ENCODE data around the gene ARHGAP24.

ARHGAP24 gene

DNA sequence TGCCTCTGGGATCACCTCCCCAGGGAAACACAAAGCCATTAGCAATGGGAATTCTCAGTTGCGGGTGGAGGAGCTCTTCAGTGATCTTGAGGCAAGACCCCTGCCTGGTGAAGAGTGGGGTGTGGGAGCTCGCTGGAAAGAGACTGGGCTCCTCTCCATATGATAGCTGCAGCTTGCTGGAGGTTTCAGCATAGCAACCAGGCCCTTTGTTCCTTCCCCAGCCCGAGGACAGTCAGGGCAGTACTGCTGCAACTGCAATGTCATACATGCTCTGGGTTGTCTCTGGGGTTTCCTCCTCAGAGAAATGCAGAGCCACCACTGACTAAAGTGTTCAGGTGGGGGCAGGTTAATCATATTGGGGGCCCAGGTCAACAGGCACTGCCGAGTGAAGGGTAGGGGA lies 81.3 kb downstream of the ARHGAP24 start:
- Histone ChIP-seq H3K36me3 (ENCODE audit: control insufficient read depth in 1 of 2, insufficient read depth in 2 of 2, low read length in 2 of 2) (no peaks in the 10 kb centered on the region), H3K27me3 (ENCODE audit: low read depth, low read length) (no peaks in the 10 kb centered on the region), H3K27ac (ENCODE audit: low read length) (no peak overlapping the region), H3K4me1 (ENCODE audit: control insufficient read depth in 1 of 2, insufficient read depth in 2 of 2, low read length in 2 of 2) (no peaks in the 10 kb centered on the region), H3K4me3 (ENCODE audit: low read depth in 1 of 2, low read length in 2 of 2) (no peak overlapping the region), H3K9me3 (ENCODE audit: control insufficient read depth in 1 of 2, low read length in 2 of 2) (peaks cover 0 to 8% of the 10 kb centered on the region in 2 donors)

DNA sequence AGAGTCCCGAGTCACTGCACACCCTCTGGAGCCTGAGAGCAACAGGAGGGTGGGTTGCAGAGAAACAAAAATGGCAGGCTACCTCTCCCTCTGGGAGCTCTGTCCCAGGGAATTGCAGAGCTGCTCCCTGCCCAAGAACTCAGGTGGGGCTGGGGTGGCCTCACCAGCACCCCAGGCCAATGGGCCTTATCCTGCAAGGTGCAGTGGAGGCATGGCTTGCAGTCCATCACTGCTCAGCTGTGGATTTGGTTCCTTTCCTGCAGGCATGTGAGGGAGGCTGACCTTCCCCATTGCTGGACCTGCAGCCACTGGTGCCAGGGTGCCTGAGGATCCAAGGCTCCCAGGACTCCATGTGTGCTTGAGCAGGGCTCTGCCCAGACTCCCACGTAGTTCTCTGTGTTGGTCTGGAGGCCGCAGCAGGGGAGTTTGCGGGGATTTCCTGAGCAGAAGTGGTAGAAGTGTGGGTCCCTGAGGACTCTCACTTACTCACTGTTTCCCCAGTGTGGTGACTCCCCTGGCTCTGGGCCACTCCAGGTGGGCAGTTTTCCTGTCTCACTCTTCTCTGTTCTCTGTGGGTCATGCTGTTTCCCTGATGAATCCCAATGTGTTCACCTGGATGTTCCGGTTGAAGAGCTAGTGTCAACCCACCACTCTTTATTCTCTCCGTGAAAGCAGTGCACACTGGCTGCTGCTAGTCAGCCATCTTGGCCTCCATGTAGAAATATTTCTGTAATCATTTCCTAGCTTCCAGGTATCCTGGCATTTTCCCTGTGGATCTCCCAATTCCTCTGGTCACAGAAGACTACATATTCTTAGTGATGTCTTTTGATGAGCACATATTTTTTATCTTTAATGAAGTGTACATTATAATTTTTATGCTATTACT lies 82.3 kb downstream of the ARHGAP24 start:
- no peak overlapping the region for H3K27ac ChIP-seq (ENCODE audit: low read length)
- no peaks in the 10 kb centered on the region for H3K4me1 ChIP-seq (ENCODE audit: control insufficient read depth in 1 of 2, insufficient read depth in 2 of 2, low read length in 2 of 2)
- H3K27me3 ChIP-seq (ENCODE audit: low read depth, low read length), result no peaks in the 10 kb centered on the region
- no peaks in the 10 kb centered on the region for H3K36me3 ChIP-seq (ENCODE audit: control insufficient read depth in 1 of 2, insufficient read depth in 2 of 2, low read length in 2 of 2)
- peaks cover 0 to 5% of the 10 kb centered on the region in 2 donors for H3K9me3 ChIP-seq (ENCODE audit: control insufficient read depth in 1 of 2, low read length in 2 of 2)
- no peak overlapping the region for H3K4me3 ChIP-seq (ENCODE audit: low read depth in 1 of 2, low read length in 2 of 2)

DNA sequence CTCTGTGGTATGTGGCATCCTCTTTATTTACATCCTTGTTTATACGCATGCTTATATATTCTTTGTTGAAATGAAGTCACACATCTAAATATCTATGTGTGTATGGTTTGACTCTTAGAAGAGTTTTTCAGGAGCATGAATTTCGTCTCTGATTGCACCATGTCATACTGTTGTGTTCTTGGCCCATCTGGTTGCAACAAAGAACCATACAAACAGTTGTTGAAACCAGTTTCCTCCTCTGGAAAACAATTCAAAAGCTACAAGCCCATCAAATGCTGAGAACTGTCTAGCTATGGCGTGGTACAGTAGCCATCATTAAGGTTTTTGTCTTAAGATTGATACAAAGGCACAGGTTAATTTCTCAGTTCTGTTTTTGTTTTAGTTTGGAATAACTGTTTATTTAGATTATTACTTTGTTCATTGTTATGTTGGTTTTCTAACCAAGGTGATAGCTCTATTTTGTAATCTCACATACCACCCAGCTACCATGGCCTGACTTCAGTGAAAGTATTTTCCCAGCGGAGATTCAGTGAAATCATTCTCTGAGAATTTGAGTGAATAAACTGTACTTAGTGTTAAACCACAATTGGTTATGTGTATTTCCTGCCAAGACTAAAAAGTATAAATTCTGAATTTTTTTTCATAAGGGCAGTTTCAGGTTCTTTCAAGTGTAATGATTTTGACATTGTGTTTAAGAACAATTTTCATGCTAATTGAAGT lies 91.0 kb downstream of the ARHGAP24 start:
- no peaks in the 10 kb centered on the region for H3K36me3 ChIP-seq (ENCODE audit: control insufficient read depth in 1 of 2, insufficient read depth in 2 of 2, low read length in 2 of 2)
- H3K9me3 ChIP-seq (ENCODE audit: control insufficient read depth in 1 of 2, low read length in 2 of 2), result peaks cover 0 to 9% of the 10 kb centered on the region in 2 donors
- H3K27me3 ChIP-seq (ENCODE audit: low read depth, low read length), result no peaks in the 10 kb centered on the region
- no peak overlapping the region for H3K27ac ChIP-seq (ENCODE audit: low read length)
- H3K4me1 ChIP-seq (ENCODE audit: control insufficient read depth in 1 of 2, insufficient read depth in 2 of 2, low read length in 2 of 2), result no peaks in the 10 kb centered on the region
- H3K4me3 ChIP-seq (ENCODE audit: low read depth in 1 of 2, low read length in 2 of 2), result no peak overlapping the region

DNA sequence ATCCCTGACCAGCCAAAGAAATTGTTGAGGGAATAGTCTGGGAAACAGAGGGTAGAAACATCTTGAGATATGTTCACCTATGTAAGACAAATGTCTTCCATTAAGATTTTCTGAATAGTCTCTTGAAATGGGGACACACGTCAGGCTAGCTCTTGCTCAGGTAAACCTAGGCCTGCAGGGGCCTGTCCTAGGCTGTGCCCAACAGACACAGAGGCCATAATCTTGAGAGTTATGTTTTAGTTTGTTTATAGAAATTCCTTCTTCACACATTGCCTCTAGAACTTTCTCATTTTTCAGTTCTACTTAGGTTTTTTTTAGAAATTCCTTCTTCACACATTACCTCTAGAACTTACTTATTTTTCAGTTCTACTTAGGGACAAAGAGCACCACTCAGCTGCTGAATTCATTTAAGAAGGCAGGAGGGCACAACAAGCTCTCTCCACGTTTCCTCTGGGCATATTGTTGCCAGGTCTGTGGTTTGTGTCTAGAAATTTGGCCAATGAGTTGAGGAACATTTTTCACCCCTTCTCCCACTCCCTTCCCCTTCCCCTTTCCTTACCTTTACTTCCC lies 94.9 kb downstream of the ARHGAP24 start:
- Histone ChIP-seq H3K4me1 (ENCODE audit: control insufficient read depth in 1 of 2, insufficient read depth in 2 of 2, low read length in 2 of 2) (no peaks in the 10 kb centered on the region), H3K27ac (ENCODE audit: low read length) (no peak overlapping the region), H3K27me3 (ENCODE audit: low read depth, low read length) (no peaks in the 10 kb centered on the region), H3K36me3 (ENCODE audit: control insufficient read depth in 1 of 2, insufficient read depth in 2 of 2, low read length in 2 of 2) (no peaks in the 10 kb centered on the region), H3K9me3 (ENCODE audit: control insufficient read depth in 1 of 2, low read length in 2 of 2) (no peaks in the 10 kb centered on the region), H3K4me3 (ENCODE audit: low read depth in 1 of 2, low read length in 2 of 2) (no peak overlapping the region)

DNA sequence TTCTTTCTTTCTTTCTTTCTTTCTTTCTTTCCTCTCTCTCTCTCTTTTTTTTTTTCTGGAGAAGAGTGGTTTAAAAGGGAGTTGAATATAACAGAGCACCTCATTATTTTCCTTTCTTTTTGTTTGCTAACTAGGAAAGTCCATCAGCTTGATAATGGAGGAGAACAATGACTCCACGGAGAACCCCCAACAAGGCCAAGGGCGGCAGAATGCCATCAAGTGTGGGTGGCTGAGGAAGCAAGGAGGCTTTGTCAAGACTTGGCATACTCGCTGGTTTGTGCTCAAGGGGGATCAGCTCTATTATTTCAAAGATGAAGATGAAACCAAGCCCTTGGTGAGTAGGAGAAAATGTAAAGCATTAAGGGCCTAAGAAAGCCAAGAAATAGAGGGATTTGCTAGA lies 95.4 kb downstream of the ARHGAP24 start:
- no peaks in the 10 kb centered on the region for H3K27me3 ChIP-seq (ENCODE audit: low read depth, low read length)
- H3K9me3 ChIP-seq (ENCODE audit: control insufficient read depth in 1 of 2, low read length in 2 of 2), result no peaks in the 10 kb centered on the region
- no peak overlapping the region for H3K4me3 ChIP-seq (ENCODE audit: low read depth in 1 of 2, low read length in 2 of 2)
- H3K27ac ChIP-seq (ENCODE audit: low read length), result no peak overlapping the region
- H3K4me1 ChIP-seq (ENCODE audit: control insufficient read depth in 1 of 2, insufficient read depth in 2 of 2, low read length in 2 of 2), result no peaks in the 10 kb centered on the region
- no peaks in the 10 kb centered on the region for H3K36me3 ChIP-seq (ENCODE audit: control insufficient read depth in 1 of 2, insufficient read depth in 2 of 2, low read length in 2 of 2)

DNA sequence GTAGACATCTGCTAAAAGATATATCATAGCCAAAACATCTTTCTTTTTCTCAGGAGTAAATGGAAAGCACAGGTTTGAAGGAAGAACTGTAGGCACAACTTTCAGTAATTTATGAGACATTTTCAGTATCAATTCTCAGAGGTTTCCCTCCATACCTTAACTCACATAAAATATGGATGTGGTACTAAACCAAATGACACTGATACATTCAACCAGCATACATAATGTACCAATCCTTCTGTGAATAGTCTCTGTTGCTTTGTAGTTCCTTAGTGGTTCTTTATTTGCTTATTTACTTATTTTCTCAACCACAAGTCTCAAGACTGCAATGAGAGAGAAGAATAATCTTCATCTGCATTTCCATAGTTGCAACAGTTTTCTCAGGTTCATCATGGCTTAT lies 96.1 kb downstream of the ARHGAP24 start:
- no peaks in the 10 kb centered on the region for H3K27me3 ChIP-seq (ENCODE audit: low read depth, low read length)
- no peaks in the 10 kb centered on the region for H3K9me3 ChIP-seq (ENCODE audit: control insufficient read depth in 1 of 2, low read length in 2 of 2)
- no peak overlapping the region for H3K4me3 ChIP-seq (ENCODE audit: low read depth in 1 of 2, low read length in 2 of 2)
- no peaks in the 10 kb centered on the region for H3K4me1 ChIP-seq (ENCODE audit: control insufficient read depth in 1 of 2, insufficient read depth in 2 of 2, low read length in 2 of 2)
- no peak overlapping the region for H3K27ac ChIP-seq (ENCODE audit: low read length)
- H3K36me3 ChIP-seq (ENCODE audit: control insufficient read depth in 1 of 2, insufficient read depth in 2 of 2, low read length in 2 of 2), result no peaks in the 10 kb centered on the region

DNA sequence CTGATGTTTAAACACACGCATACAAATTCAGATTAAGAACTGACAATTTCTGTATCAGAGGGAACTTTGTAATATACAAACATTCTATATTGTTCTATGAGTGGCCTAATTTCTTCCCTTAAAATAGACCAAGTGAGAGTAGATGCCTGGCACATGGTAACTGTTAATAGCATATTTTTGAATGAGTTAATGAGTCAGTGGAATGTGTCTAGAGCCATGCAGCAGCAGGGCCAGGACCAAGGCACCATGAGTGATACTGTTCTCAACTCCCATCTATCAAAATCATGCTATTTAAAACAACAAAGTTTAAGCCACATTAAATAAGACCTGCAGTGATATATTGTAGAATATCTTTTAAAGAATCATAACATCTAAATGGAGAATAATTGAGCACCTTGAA lies 98.3 kb downstream of the ARHGAP24 start:
- Histone ChIP-seq H3K4me1 (ENCODE audit: control insufficient read depth in 1 of 2, insufficient read depth in 2 of 2, low read length in 2 of 2) (no peaks in the 10 kb centered on the region), H3K9me3 (ENCODE audit: control insufficient read depth in 1 of 2, low read length in 2 of 2) (no peaks in the 10 kb centered on the region), H3K36me3 (ENCODE audit: control insufficient read depth in 1 of 2, insufficient read depth in 2 of 2, low read length in 2 of 2) (no peaks in the 10 kb centered on the region), H3K27me3 (ENCODE audit: low read depth, low read length) (no peaks in the 10 kb centered on the region), H3K4me3 (ENCODE audit: low read depth in 1 of 2, low read length in 2 of 2) (no peak overlapping the region), H3K27ac (ENCODE audit: low read length) (no peak overlapping the region)

DNA sequence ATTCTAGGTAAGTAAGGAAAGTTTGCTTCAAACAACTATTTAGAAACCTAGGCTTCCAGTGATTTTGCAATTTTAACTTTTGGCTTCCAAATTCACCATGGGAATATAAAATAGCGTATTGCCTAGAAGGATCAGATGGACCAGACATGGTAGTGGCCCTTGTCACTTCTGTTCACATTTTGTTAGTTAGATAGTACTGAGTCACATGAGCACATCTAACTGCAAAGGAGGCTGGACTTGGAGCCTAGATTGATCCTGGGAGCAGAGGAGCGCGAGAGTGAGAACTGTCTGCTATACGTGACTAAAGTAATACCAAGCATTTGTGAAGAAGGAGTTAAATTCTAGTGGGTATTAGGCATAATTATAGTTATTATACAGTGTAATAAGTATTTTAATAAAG lies 102.4 kb downstream of the ARHGAP24 start:
- Histone ChIP-seq H3K4me1 (ENCODE audit: control insufficient read depth in 1 of 2, insufficient read depth in 2 of 2, low read length in 2 of 2) (no peaks in the 10 kb centered on the region), H3K4me3 (ENCODE audit: low read depth in 1 of 2, low read length in 2 of 2) (no peak overlapping the region), H3K36me3 (ENCODE audit: control insufficient read depth in 1 of 2, insufficient read depth in 2 of 2, low read length in 2 of 2) (no peaks in the 10 kb centered on the region), H3K27ac (ENCODE audit: low read length) (no peak overlapping the region), H3K27me3 (ENCODE audit: low read depth, low read length) (no peaks in the 10 kb centered on the region), H3K9me3 (ENCODE audit: control insufficient read depth in 1 of 2, low read length in 2 of 2) (no peaks in the 10 kb centered on the region)

DNA sequence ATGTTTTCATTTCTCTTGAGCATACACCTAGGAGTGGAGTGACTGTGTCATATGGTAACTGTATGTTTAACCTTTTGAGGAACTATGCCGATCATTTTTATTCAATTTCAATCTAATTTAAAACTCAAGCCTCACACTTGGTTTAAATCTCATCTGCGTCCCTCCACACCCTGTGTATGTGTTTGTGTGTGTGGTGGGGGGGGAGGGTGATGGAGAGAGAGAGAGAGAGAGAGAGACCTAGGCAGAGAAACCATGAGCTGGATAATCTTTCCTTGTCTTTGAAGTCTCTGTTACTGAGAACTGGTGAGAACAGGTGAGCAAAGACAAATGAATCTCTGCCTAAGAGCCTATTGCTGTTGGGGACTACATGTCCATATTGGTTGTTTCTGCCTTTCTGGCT lies 105.0 kb downstream of the ARHGAP24 start:
- Histone ChIP-seq H3K27ac (ENCODE audit: low read length) (no peak overlapping the region), H3K9me3 (ENCODE audit: control insufficient read depth in 1 of 2, low read length in 2 of 2) (no peaks in the 10 kb centered on the region), H3K36me3 (ENCODE audit: control insufficient read depth in 1 of 2, insufficient read depth in 2 of 2, low read length in 2 of 2) (no peaks in the 10 kb centered on the region), H3K4me3 (ENCODE audit: low read depth in 1 of 2, low read length in 2 of 2) (no peak overlapping the region), H3K27me3 (ENCODE audit: low read depth, low read length) (no peaks in the 10 kb centered on the region), H3K4me1 (ENCODE audit: control insufficient read depth in 1 of 2, insufficient read depth in 2 of 2, low read length in 2 of 2) (no peaks in the 10 kb centered on the region)

DNA sequence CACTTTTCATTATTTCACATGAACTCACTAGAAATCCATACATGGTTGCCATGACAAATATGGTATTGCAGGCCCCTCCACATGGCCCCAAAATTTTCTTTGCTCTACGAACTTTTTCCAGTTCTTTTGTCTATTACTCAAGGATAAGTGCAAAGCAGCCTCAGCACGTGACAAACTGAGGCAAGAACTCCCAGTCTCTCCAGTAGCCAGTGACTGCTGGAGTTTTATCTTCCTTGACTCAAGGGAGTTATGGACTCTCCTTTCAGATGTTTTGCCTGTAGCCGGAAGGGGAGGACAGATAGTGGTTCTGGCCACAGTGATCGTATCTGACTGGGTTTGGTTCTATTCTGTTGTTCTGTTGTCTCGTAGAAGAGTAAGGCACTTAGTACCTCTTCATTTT lies 105.5 kb downstream of the ARHGAP24 start:
- Histone ChIP-seq H3K27me3 (ENCODE audit: low read depth, low read length) (no peaks in the 10 kb centered on the region), H3K36me3 (ENCODE audit: control insufficient read depth in 1 of 2, insufficient read depth in 2 of 2, low read length in 2 of 2) (no peaks in the 10 kb centered on the region), H3K9me3 (ENCODE audit: control insufficient read depth in 1 of 2, low read length in 2 of 2) (no peaks in the 10 kb centered on the region), H3K4me1 (ENCODE audit: control insufficient read depth in 1 of 2, insufficient read depth in 2 of 2, low read length in 2 of 2) (no peaks in the 10 kb centered on the region), H3K4me3 (ENCODE audit: low read depth in 1 of 2, low read length in 2 of 2) (no peak overlapping the region), H3K27ac (ENCODE audit: low read length) (no peak overlapping the region)

DNA sequence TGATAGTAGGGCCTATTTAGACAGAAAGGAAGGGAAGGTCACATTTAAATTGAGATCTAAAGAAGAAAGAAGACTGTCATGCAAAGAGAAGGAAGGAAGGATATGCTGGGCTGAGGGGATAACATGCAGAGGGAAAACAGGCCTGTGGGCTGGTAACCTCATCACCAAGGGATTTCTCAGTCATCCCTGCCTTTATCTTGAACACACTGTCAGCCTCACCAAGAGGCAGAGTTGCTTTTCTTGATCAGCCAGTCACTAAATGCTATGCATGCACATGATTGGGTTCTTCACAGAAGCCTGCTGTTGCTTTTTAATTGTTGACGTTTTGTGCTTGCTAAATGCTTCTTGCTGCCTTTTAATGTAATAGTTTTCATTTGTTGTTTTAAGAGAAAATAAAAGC lies 113.0 kb downstream of the ARHGAP24 start:
- Histone ChIP-seq H3K4me1 (ENCODE audit: control insufficient read depth in 1 of 2, insufficient read depth in 2 of 2, low read length in 2 of 2) (no peaks in the 10 kb centered on the region), H3K9me3 (ENCODE audit: control insufficient read depth in 1 of 2, low read length in 2 of 2) (no peaks in the 10 kb centered on the region), H3K27me3 (ENCODE audit: low read depth, low read length) (no peaks in the 10 kb centered on the region), H3K27ac (ENCODE audit: low read length) (no peak overlapping the region), H3K4me3 (ENCODE audit: low read depth in 1 of 2, low read length in 2 of 2) (no peak overlapping the region), H3K36me3 (ENCODE audit: control insufficient read depth in 1 of 2, insufficient read depth in 2 of 2, low read length in 2 of 2) (no peaks in the 10 kb centered on the region)
